ENCODE data around the gene LVRN. TPM values are rescaled to one million over a fixed set of nuclear protein-coding genes. Genes with fewer than 3 reads are reported as not detected.
A peak's percentile ranks its signal among the peaks of the same experiment; 100 is the strongest.

The LVRN gene
- total RNA-seq, 1 donor from 2014 or later: 4.2 TPM

- Histone ChIP-seq H3K9me3 (no peaks in the 10 kb centered on the region), H3K27me3 (no peaks in the 10 kb centered on the region), H3K27ac (no peak overlapping the region), H3K4me1 (no peaks in the 10 kb centered on the region), H3K36me3 (no peaks in the 10 kb centered on the region), H3K4me3 (no peak overlapping the region)
- DNase-seq (ENCODE audit: low spot score in 2 of 2): no peak
- intact Hi-C loops (cut with DNase I): no loop called here
- TF ChIP-seq, protein P1, sequence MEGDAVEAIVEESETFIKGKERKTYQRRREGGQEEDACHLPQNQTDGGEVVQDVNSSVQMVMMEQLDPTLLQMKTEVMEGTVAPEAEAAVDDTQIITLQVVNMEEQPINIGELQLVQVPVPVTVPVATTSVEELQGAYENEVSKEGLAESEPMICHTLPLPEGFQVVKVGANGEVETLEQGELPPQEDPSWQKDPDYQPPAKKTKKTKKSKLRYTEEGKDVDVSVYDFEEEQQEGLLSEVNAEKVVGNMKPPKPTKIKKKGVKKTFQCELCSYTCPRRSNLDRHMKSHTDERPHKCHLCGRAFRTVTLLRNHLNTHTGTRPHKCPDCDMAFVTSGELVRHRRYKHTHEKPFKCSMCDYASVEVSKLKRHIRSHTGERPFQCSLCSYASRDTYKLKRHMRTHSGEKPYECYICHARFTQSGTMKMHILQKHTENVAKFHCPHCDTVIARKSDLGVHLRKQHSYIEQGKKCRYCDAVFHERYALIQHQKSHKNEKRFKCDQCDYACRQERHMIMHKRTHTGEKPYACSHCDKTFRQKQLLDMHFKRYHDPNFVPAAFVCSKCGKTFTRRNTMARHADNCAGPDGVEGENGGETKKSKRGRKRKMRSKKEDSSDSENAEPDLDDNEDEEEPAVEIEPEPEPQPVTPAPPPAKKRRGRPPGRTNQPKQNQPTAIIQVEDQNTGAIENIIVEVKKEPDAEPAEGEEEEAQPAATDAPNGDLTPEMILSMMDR (IDR thresholded peaks at IDR 0.05): no peak
Measured at GRCh38 chr5:115952588-115952987, 9.7 kb upstream of the LVRN start.

GRCh38 chr5:115954144-115954543 is 8.1 kb upstream of the LVRN start:
- Histone ChIP-seq H3K9me3 (no peaks in the 10 kb centered on the region), H3K27ac (no peak overlapping the region), H3K4me3 (no peak overlapping the region), H3K36me3 (no peaks in the 10 kb centered on the region), H3K27me3 (no peaks in the 10 kb centered on the region), H3K4me1 (no peaks in the 10 kb centered on the region)
- DNase-seq (ENCODE audit: low spot score in 2 of 2): no peak
- intact Hi-C loops (cut with DNase I): no loop called here
- TF ChIP-seq, protein P1 (IDR thresholded peaks at IDR 0.05): no peak

DNA sequence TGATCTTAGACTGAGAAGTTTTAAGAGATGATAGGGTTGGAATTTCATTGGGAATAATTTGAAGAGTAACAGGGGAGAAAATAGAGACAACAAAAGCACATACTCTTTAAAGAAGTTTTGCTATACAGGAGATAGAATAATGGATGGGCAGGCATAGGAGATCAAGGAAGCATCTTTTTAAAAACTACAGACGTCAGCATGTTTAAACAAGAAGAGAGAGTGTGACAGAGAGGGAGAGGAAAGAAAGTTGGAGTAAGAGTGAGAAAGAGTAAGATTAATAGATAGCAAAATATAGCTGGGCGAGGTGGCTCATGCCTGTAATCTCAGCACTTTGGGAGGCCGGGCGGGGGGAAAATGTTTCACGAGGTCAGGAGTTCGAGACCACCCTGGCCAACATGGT is 5.3 kb upstream of the LVRN start:
- intact Hi-C loops (cut with DNase I): no loop called here
- Histone ChIP-seq H3K4me1 (peaks cover 0 to under 1% of the 10 kb centered on the region in 2 donors), H3K27ac (no peak overlapping the region), H3K4me3 (no peak overlapping the region), H3K9me3 (no peaks in the 10 kb centered on the region), H3K36me3 (no peaks in the 10 kb centered on the region), H3K27me3 (no peaks in the 10 kb centered on the region)
- DNase-seq (ENCODE audit: low spot score in 2 of 2): no peak
- TF ChIP-seq, protein P1 (IDR thresholded peaks at IDR 0.05): no peak

- Histone ChIP-seq H3K36me3 (no peaks in the 10 kb centered on the region), H3K9me3 (no peaks in the 10 kb centered on the region), H3K4me1 (peaks cover 0 to 4% of the 10 kb centered on the region in 2 donors), H3K27me3 (no peaks in the 10 kb centered on the region), H3K4me3 (peak overlapping the region; percentile 29 to 67), H3K27ac (peak overlapping the region in 1 of 2 donors; percentile 19)
- TF ChIP-seq, protein P1 (IDR thresholded peaks at IDR 0.05): no peak
- no peak for DNase-seq (ENCODE audit: low spot score in 2 of 2)
- intact Hi-C loops (cut with DNase I): no loop called here
Measured at GRCh38 chr5:115961381-115962238, 665 bp upstream of the LVRN start.

GRCh38 chr5:115962565-115963402 is 509 bp downstream of the LVRN start:
- peak overlapping the region; percentile 29 to 67 for H3K4me3 ChIP-seq
- TF ChIP-seq, protein P1 (IDR thresholded peaks at IDR 0.05): no peak
- H3K27me3 ChIP-seq: no peaks in the 10 kb centered on the region
- intact Hi-C loops (cut with DNase I): no loop called here
- no peaks in the 10 kb centered on the region for H3K36me3 ChIP-seq
- no peaks in the 10 kb centered on the region for H3K9me3 ChIP-seq
- H3K27ac ChIP-seq: peak overlapping the region; percentile 1 to 4
- peaks cover 0 to 4% of the 10 kb centered on the region in 2 donors for H3K4me1 ChIP-seq
- DNase-seq (ENCODE audit: low spot score in 2 of 2): peak in 1 of 2 donors; percentile 71

Measured in ascending aorta (tissue), 2 donors.